ENCODE measurements around the gene CDK19. TPM values are rescaled to one million over a fixed set of nuclear protein-coding genes. Genes with fewer than 3 reads are reported as not detected.

Gene CDK19
- total RNA-seq, 1 donor, result 15.6 TPM

DNA sequence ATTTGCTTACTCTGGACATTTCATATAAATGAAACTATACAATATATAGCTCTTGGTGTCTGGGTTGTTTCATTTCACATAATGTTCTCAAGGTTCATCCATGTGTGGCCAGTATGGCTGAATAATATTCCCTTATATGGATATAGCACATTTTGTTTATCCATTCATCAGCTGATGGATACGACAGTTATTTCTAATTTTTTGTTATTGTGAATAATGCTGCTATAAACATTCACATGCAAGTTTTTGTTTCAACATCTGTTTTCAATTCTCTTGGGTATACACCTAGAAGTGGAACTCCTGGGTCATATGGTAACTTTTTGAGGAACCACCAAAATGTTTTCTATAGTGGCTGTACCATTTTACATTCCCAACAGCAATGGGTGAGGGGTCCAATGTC, 101.1 kb downstream of the CDK19 start:
- Histone ChIP-seq H3K36me3 (ENCODE audit: insufficient read depth, low read length) (no peaks in the 10 kb centered on the region), H3K4me1 (ENCODE audit: insufficient read depth, low read length) (no peaks in the 10 kb centered on the region), H3K27ac (ENCODE audit: low read depth, low read length) (no peak overlapping the region), H3K9me3 (ENCODE audit: low read depth, low read length) (no peaks in the 10 kb centered on the region), H3K4me3 (ENCODE audit: insufficient read depth, low read length) (no peak overlapping the region), H3K4me2 (ENCODE audit: insufficient read depth, low read length) (no peak overlapping the region), H4K20me1 (ENCODE audit: insufficient read depth, low read length) (no peaks in the 10 kb centered on the region), H2AFZ (ENCODE audit: low read length) (no peak overlapping the region), H3K79me2 (ENCODE audit: insufficient read depth, low read length) (no peaks in the 10 kb centered on the region), H3K27me3 (ENCODE audit: insufficient read depth, low read length) (no peaks in the 10 kb centered on the region)
- no peak for DNase-seq (ENCODE audit: insufficient read length, low spot score, missing footprints)
- TF ChIP-seq, protein P1, sequence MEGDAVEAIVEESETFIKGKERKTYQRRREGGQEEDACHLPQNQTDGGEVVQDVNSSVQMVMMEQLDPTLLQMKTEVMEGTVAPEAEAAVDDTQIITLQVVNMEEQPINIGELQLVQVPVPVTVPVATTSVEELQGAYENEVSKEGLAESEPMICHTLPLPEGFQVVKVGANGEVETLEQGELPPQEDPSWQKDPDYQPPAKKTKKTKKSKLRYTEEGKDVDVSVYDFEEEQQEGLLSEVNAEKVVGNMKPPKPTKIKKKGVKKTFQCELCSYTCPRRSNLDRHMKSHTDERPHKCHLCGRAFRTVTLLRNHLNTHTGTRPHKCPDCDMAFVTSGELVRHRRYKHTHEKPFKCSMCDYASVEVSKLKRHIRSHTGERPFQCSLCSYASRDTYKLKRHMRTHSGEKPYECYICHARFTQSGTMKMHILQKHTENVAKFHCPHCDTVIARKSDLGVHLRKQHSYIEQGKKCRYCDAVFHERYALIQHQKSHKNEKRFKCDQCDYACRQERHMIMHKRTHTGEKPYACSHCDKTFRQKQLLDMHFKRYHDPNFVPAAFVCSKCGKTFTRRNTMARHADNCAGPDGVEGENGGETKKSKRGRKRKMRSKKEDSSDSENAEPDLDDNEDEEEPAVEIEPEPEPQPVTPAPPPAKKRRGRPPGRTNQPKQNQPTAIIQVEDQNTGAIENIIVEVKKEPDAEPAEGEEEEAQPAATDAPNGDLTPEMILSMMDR (IDR thresholded peaks at IDR 0.05; ENCODE audit: extremely low read depth, low read depth, low read length), result no peak

DNA sequence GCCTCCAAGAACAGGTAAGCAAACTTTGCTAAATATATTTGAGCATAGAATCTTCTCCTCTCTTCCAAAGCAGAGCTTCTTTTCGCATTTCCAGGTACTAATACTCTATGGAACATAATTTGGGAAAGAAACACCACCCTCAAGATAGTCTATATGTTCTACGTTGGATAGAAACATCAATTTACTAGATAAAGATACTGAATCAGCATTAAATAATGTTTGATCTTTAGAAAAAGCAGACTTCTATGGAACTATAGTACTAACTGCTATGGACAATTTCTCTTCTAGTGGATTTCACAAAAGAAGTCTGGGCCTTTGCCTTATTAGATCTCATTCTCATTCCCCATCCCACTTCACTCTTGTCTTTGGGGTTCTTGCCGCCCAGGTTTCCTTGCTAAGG, 103.0 kb downstream of the CDK19 start:
- Histone ChIP-seq H2AFZ (ENCODE audit: low read length) (no peak overlapping the region), H3K27me3 (ENCODE audit: insufficient read depth, low read length) (no peaks in the 10 kb centered on the region), H3K27ac (ENCODE audit: low read depth, low read length) (no peak overlapping the region), H3K9me3 (ENCODE audit: low read depth, low read length) (no peaks in the 10 kb centered on the region), H3K4me3 (ENCODE audit: insufficient read depth, low read length) (no peak overlapping the region), H3K4me1 (ENCODE audit: insufficient read depth, low read length) (peaks cover 4% of the 10 kb centered on the region), H3K79me2 (ENCODE audit: insufficient read depth, low read length) (no peaks in the 10 kb centered on the region), H3K4me2 (ENCODE audit: insufficient read depth, low read length) (no peak overlapping the region), H4K20me1 (ENCODE audit: insufficient read depth, low read length) (peaks cover 5% of the 10 kb centered on the region), H3K36me3 (ENCODE audit: insufficient read depth, low read length) (no peaks in the 10 kb centered on the region)
- TF ChIP-seq, protein P1 (IDR thresholded peaks at IDR 0.05; ENCODE audit: extremely low read depth, low read depth, low read length), result no peak
- no peak for DNase-seq (ENCODE audit: insufficient read length, low spot score, missing footprints)

DNA sequence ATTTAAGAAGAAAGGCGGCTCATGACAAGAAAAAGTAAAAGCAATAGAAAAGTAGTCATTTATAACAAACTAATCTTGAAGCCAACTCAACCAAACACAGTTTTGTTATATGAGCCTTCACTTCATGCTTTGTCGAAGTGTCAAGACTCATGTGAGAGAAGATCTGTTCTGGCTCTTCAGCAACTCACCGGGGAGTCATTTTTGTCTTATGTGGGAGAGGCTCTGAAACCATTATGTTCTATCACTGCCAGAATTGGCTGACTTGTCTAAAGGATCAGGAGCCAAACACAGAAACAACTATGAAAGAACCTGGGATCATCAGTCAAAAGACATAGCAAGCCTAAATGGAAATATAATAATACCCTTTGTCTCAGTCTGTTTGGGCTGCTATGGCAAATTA, 105.2 kb downstream of the CDK19 start:
- Histone ChIP-seq H2AFZ (ENCODE audit: low read length) (no peak overlapping the region), H3K27ac (ENCODE audit: low read depth, low read length) (no peak overlapping the region), H4K20me1 (ENCODE audit: insufficient read depth, low read length) (peaks cover 5% of the 10 kb centered on the region), H3K36me3 (ENCODE audit: insufficient read depth, low read length) (no peaks in the 10 kb centered on the region), H3K79me2 (ENCODE audit: insufficient read depth, low read length) (no peaks in the 10 kb centered on the region), H3K9me3 (ENCODE audit: low read depth, low read length) (no peaks in the 10 kb centered on the region), H3K4me2 (ENCODE audit: insufficient read depth, low read length) (no peak overlapping the region), H3K4me1 (ENCODE audit: insufficient read depth, low read length) (peaks cover 4% of the 10 kb centered on the region), H3K27me3 (ENCODE audit: insufficient read depth, low read length) (no peaks in the 10 kb centered on the region), H3K4me3 (ENCODE audit: insufficient read depth, low read length) (no peak overlapping the region)
- no peak for DNase-seq (ENCODE audit: insufficient read length, low spot score, missing footprints)
- TF ChIP-seq, protein P1 (IDR thresholded peaks at IDR 0.05; ENCODE audit: extremely low read depth, low read depth, low read length), result no peak

DNA sequence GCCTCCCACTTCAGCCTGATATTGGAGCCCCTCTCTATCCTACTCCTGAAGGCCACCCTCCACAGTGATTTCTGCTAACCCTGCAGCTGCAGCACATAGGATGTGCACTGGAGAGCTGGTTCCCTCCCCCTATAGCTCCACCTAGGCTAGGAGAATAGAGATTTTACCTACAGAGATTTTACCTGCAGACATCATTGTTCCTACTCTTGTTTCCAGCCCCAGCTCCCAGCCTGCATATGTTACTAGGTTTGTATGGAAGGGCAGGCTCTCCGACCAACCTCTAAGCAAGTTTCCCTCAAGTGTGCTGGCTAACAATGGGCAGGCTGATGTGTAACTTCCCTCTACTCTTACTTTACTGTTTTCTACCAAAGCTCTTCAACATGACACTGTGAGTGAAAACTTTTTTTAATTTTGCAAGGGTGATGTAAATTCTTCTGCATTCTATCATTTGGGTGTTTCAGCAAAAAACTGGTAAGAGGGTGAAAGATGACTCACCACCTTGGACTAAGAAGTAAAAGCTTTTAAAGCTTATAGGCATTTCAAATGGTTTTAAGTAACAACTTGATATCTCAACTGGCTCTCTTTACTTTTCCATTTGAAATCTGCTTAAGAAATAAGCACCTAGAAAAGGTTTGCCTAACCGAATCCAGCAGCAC, 106.8 kb downstream of the CDK19 start:
- DNase-seq (ENCODE audit: insufficient read length, low spot score, missing footprints), result no peak

More for the DNA sequence above, 106.8 kb downstream of the CDK19 start:
- Histone ChIP-seq H3K4me1 (ENCODE audit: insufficient read depth, low read length) (peaks cover 8% of the 10 kb centered on the region), H4K20me1 (ENCODE audit: insufficient read depth, low read length) (peaks cover 5% of the 10 kb centered on the region), H3K79me2 (ENCODE audit: insufficient read depth, low read length) (no peaks in the 10 kb centered on the region), H3K4me2 (ENCODE audit: insufficient read depth, low read length) (no peak overlapping the region), H3K36me3 (ENCODE audit: insufficient read depth, low read length) (no peaks in the 10 kb centered on the region), H3K4me3 (ENCODE audit: insufficient read depth, low read length) (no peak overlapping the region), H2AFZ (ENCODE audit: low read length) (no peak overlapping the region), H3K27me3 (ENCODE audit: insufficient read depth, low read length) (no peaks in the 10 kb centered on the region), H3K9me3 (ENCODE audit: low read depth, low read length) (no peaks in the 10 kb centered on the region), H3K27ac (ENCODE audit: low read depth, low read length) (no peak overlapping the region)
- TF ChIP-seq, protein P1 (IDR thresholded peaks at IDR 0.05; ENCODE audit: extremely low read depth, low read depth, low read length), result no peak
